GM12892 (cell line): ENCODE results near the gene PSMC3IP.

Experiments
- DNase-seq: peaks from one replicate; pipeline ENCODE4 v3.0.0; 2011; ENCODE audit not compliant: insufficient read length
- FAIRE-seq: peaks from 2 replicates; lab custom pipeline; 2011; peaks lifted over from hg19 to GRCh38; lab: Jason Lieb, UNC
- POLR2A ChIP-seq: IDR thresholded peaks from 2 replicates; pipeline ENCODE4 v1.6.1; 2011; ENCODE audit warnings: low read depth, low read length, control low read depth
- POLR2AphosphoS5 ChIP-seq: IDR thresholded peaks from 2 replicates; pipeline ENCODE4 v1.6.1; 2011; ENCODE audit warnings: low read depth, low read length, control low read depth
- TAF1 ChIP-seq: IDR thresholded peaks from 2 replicates; pipeline ENCODE4 v1.6.1; 2011; ENCODE audit warnings: low read depth, mild to moderate bottlenecking, control low read depth, low read length, borderline replicate concordance

PSMC3IP gene

DNA sequence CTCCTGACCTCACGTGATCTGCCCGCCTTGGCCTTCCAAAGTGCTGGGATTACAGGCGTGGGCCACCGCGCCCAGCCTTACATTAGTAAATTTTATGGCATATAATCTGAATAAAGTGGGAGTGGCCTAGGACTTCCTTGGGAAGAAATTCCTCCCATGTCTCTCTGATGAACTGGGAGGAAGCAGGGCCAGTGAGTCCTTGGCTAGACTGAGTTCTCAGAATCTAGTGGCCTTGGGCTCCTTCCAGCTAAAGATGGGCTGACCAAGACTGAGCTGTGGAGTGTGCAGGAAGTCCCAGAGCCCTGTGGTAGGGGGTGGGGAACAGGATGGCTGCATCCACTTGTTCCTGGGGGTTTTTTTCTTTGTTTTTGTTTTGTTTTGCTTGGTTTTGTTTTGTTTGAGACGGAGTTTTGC, 51.5 kb downstream of the PSMC3IP start:
- DNase-seq: no peak
- TF ChIP-seq POLR2A (no peak), TAF1 (no peak)
- FAIRE-seq: no peak

DNA sequence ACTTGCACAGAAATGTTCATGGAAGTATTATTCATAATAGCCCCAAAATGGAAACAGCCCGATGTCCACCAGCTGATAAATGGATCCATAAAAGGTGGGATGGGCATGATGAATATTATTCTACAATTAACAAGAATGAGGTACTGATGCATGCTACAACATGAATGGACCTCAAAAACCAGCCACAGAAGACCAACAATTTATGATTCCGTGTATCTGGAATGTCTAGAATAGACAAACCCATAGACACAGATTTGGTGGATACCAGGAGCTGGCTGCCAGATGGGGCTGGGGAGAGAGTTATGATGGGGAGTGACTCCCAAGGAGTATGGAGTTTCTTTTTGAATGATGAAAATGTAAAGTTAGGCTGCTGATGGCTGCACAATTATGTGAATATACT, 52.3 kb downstream of the PSMC3IP start:
- no peak for TF ChIP-seq POLR2AphosphoS5
- TF ChIP-seq POLR2A: no peak
- TF ChIP-seq TAF1: no peak
- DNase-seq (no peak), FAIRE-seq (no peak)

DNA sequence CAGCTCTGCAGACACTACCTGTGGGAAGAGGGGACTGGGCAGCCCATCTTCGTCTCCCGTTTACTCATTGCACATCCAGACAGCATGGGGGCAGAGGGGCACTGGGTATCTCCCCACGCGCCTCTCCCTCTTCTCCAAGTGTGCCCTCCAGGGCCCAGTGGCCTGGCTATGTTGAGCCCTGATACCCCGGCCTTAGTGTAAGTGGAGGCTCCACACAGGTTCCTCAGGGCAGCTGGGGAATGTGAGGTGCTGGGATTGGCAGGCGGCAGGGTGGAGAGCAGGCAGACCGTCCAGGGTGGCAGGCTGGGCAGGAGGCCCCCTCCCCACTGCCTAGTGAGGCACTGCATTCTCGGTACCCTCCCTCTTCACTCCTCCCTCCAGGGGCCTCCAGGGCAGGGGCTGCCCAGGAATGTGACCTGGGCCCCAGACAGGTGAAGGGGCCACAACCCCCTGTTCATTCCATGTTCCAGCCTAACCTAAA, 54.7 kb downstream of the PSMC3IP start:
- no peak for TF ChIP-seq POLR2A
- TF ChIP-seq TAF1: no peak
- TF ChIP-seq POLR2AphosphoS5: no peak
- DNase-seq: no peak
- no peak for FAIRE-seq
